GM23248 (cell line): Measurements from ENCODE around the gene PIP5K1C. TPM values are rescaled to one million over a fixed set of nuclear protein-coding genes. Genes with fewer than 3 reads are reported as not detected.

Source experiments
- DNase-seq: peaks from one replicate; pipeline ENCODE4 v3.0.0-alpha.2; 2015
- H2AFZ ChIP-seq: fragments of 200-600 bp; sonication (generic); 2 replicates; pipeline ENCODE4 v1.6.1; 2016; ENCODE audit warnings: antibody characterized with exemption
- H3F3A ChIP-seq: fragments of 200-600 bp; sonication (generic); 2 replicates; pipeline ENCODE4 v1.6.1; 2016; ENCODE audit warnings: mild to moderate bottlenecking, antibody characterized with exemption, mixed run types; ENCODE audit not compliant: insufficient read depth
- H3K27ac ChIP-seq: fragments of 200-600 bp; sonication (generic); 2 replicates; pipeline ENCODE4 v1.5.1; 2016; ENCODE audit warnings: mild to moderate bottlenecking
- H3K27me3 ChIP-seq: fragments of 200-600 bp; sonication (generic); replicated peaks from 2 replicates; pipeline ENCODE4 v1.6.1; 2016; ENCODE audit warnings: mild to moderate bottlenecking; ENCODE audit not compliant: insufficient read depth
- H3K36me3 ChIP-seq: fragments of 200-600 bp; sonication (generic); 2 replicates; pipeline ENCODE4 v1.6.1; 2016; ENCODE audit warnings: low read depth, mild to moderate bottlenecking
- H3K4me1 ChIP-seq: fragments of 200-600 bp; sonication (generic); 2 replicates; pipeline ENCODE4 v1.6.1; 2016; ENCODE audit warnings: mild to moderate bottlenecking; ENCODE audit not compliant: insufficient read depth
- H3K4me2 ChIP-seq: fragments of 200-600 bp; sonication (generic); one replicate; pipeline ENCODE4 v1.6.1; 2016; ENCODE audit warnings: mild to moderate bottlenecking; ENCODE audit not compliant: unreplicated experiment
- H3K4me3 ChIP-seq: fragments of 200-600 bp; sonication (generic); 2 replicates; pipeline ENCODE4 v1.5.1; 2016; ENCODE audit warnings: mild to moderate bottlenecking
- H3K79me2 ChIP-seq: fragments of 200-600 bp; sonication (generic); 2 replicates; pipeline ENCODE4 v1.6.1; 2016; ENCODE audit warnings: mild to moderate bottlenecking; ENCODE audit not compliant: insufficient read depth
- H3K9ac ChIP-seq: fragments of 200-600 bp; sonication (generic); 2 replicates; pipeline ENCODE4 v1.6.1; 2016; ENCODE audit warnings: mild to moderate bottlenecking
- H3K9me2 ChIP-seq: fragments of 200-600 bp; sonication (generic); 2 replicates; pipeline ENCODE4 v1.6.1; 2016; ENCODE audit warnings: mixed run types, mild to moderate bottlenecking, moderate library complexity; ENCODE audit not compliant: insufficient read depth
- H3K9me3 ChIP-seq: fragments of 200-600 bp; sonication (generic); one replicate; pipeline ENCODE4 v1.6.1; 2017; ENCODE audit warnings: low read depth
- H4K20me1 ChIP-seq: fragments of 200-600 bp; sonication (generic); 2 replicates; pipeline ENCODE4 v1.6.0; 2016; ENCODE audit not compliant: insufficient read depth
- EZH2 ChIP-seq: fragments of 200-600 bp; sonication (generic); IDR thresholded peaks from 2 replicates; pipeline ENCODE4 v1.6.1; 2018; ENCODE audit warnings: antibody characterized with exemption, mild to moderate bottlenecking; ENCODE audit not compliant: insufficient read depth, poor library complexity, severe bottlenecking
- EZH2phosphoT487 ChIP-seq: fragments of 200-600 bp; sonication (generic); IDR thresholded peaks from 2 replicates; pipeline ENCODE4 v1.6.1; 2018; ENCODE audit warnings: antibody characterized with exemption, moderate library complexity, mild to moderate bottlenecking, low read depth; ENCODE audit not compliant: insufficient read depth
- WGBS, 2 experiments: methylation state at CpG; one replicate each; pipeline ENCODE4 v1.1.6; 2015 to 2017; ENCODE audit warnings: low lambda C conversion rate in 2 of 2, low coverage in 1 of 2; ENCODE audit errors: missing lambda C conversion rate in 2 of 2; 5-methylcytosine and 5-hydroxymethylcytosine counted together
- in situ Hi-C: fragments of 300-500 bp; cut with MboI; formaldehyde crosslinking; loops from 2 replicates; pipeline ENCODE4 v1.15.0; 2020
- polyA plus RNA-seq: library from polyadenylated mRNA; unstranded; fragments of >200 nt; fragmentation: Nextera tagmentation; extraction: Ambion mirVana; gene quantifications from 2 replicates; pipeline ENCODE4 v1.2.1, GENCODE V29; 2016
- total RNA-seq: library from RNA; depleted of rRNA; stranded (reverse); fragments of >200 nt; shearing (Covaris generic); gene quantifications from 2 replicates; pipeline ENCODE4 v1.2.3, GENCODE V29; 2014

Gene PIP5K1C
- total and polyA plus RNA-seq, 2 experiments from 2014 or later, result 31.2 to 34.0 TPM

DNA sequence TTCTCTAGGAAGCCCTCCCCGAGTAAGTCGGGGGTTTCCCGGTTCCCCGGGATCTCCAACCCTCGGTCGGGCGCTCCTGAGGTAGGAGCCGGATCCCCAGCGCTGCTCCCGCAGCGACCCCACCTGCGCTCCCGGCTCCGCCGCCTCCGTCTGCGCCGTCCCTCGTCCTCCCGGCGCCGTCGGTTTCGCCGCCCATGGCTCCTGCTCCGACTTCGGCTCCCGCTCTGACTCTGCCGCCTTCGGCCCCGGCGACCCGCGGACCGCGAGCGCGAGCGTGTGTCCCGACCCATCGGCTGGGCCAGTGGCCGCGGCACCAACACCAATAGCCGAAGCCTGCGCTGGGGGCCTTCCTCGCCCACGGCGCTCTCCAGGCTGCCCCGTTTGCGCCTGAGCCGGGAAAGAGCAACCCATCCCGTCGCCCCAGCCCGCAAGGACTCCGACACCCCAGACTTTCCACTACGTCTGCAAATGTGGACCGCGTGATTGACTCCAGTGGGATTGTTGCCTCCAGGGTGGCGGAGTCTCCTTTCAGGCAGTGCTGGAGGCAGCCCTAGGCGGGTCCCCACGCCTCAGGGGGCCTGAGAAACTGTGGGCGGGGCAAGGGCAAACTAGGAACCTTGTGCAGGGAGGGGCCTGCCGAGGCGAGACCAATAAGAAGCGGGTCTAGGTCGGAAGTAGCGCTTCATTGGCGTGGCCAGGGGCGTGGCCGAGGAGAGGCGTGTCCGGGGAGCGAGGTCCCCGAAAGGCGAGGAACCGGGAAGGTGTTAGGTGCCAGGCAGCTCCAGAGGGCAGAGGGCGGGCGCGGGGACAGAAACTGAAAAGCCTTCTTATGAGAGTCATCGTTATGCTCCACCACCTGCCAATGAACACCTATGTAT lies 73.6 kb downstream of the PIP5K1C start, which contains the start of gene CACTIN:
Gene CACTIN, minus strand, starts transcription at position 318 of the 878 bp plus-strand sequence. Its CDS starts 28 bp downstream, at position 290.
- in situ Hi-C loops, result no loop called here
- H3K79me2 ChIP-seq, result peaks cover 39% of the 10 kb centered on the region
- WGBS, 2 experiments, result 0 to 1% methylated on average over 71 to 72 of the region's 80 CpGs

GRCh38 chr19:3625996-3626472 lies 74.2 kb downstream of the PIP5K1C start:
- Histone ChIP-seq H3F3A (no peaks in the 10 kb centered on the region), H3K36me3 (no peaks in the 10 kb centered on the region), H3K9me3 (no peaks in the 10 kb centered on the region), H3K9ac (peak overlapping the region; percentile 89), H3K4me3 (peak overlapping the region; percentile 95), H3K27ac (peak overlapping the region; percentile 78), H3K27me3 (no peaks in the 10 kb centered on the region), H3K79me2 (peaks cover 39% of the 10 kb centered on the region), H2AFZ (peak overlapping the region; percentile 69), H4K20me1 (no peaks in the 10 kb centered on the region), H3K9me2 (no peaks in the 10 kb centered on the region), H3K4me2 (peak overlapping the region; percentile 80), H3K4me1 (peaks cover 8% of the 10 kb centered on the region)
- peak; percentile 58 for DNase-seq
- in situ Hi-C loops, result no loop called here
- TF ChIP-seq EZH2phosphoT487 (no peak), EZH2 (no peak)
- 1 to 2% methylated on average over 21 of the region's 21 CpGs for WGBS, 2 experiments

More for the DNA sequence above, 73.6 kb downstream of the PIP5K1C start, which contains the start of gene CACTIN:
- Histone ChIP-seq H3K4me2 (peak within 1 kb of the TSS; percentile 80), H3K27me3 (no peaks in the 10 kb centered on the region), H3K36me3 (no peaks in the 10 kb centered on the region), H3K27ac (peak within 1 kb of the TSS; percentile 78), H3F3A (no peaks in the 10 kb centered on the region), H3K9me3 (no peaks in the 10 kb centered on the region), H3K9ac (peak within 1 kb of the TSS; percentile 89), H3K4me1 (peaks cover 8% of the 10 kb centered on the region), H3K9me2 (no peaks in the 10 kb centered on the region), H2AFZ (peak within 1 kb of the TSS; percentile 69), H3K4me3 (peak within 1 kb of the TSS; percentile 95), H4K20me1 (no peaks in the 10 kb centered on the region)
- peak; percentile 100 for DNase-seq
- no peak for TF ChIP-seq EZH2
- TF ChIP-seq EZH2phosphoT487, result no peak

GRCh38 chr19:3623716-3624115 lies 76.6 kb downstream of the PIP5K1C start:
- in situ Hi-C loops, result loop anchor here (25.0 kb wide), 1 partner anchor 311 kb away; no protein-coding TSS in a partner anchor

DNA sequence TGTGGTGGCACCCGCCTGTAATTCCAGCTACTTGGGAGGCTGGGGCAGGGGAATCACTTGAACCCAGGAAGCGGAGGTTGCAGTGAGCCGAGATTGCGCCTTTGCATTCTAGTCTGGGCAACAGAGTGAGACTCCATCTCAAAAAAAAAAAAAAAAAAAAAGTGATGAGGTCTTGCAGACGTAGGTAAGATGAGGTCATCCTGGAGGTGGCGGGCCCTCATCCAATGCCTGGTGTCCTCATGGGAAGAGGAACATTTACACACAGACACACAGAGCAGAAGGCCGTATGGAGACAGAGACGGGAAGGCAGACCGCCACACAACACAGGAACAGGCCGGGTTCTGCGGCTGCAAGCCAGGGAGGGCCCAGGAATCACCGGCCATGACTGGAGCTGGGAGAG lies 78.0 kb downstream of the PIP5K1C start:
- no peak overlapping the region for H2AFZ ChIP-seq
- no peaks in the 10 kb centered on the region for H3K9me2 ChIP-seq
- no peak overlapping the region for H3K27ac ChIP-seq
- no peaks in the 10 kb centered on the region for H3K9me3 ChIP-seq
- H3K4me3 ChIP-seq, result no peak overlapping the region
- no peak for TF ChIP-seq EZH2phosphoT487
- no peak for TF ChIP-seq EZH2
- 86 to 87% methylated on average over 12 of the region's 12 CpGs for WGBS, 2 experiments
- no peaks in the 10 kb centered on the region for H4K20me1 ChIP-seq
- no peak overlapping the region for H3K4me2 ChIP-seq
- no peak overlapping the region for H3K9ac ChIP-seq
- DNase-seq, result no peak
- no peaks in the 10 kb centered on the region for H3K27me3 ChIP-seq
- no peaks in the 10 kb centered on the region for H3K36me3 ChIP-seq
- H3K4me1 ChIP-seq, result peaks cover 8% of the 10 kb centered on the region
- H3F3A ChIP-seq, result no peaks in the 10 kb centered on the region
- peaks cover 39% of the 10 kb centered on the region for H3K79me2 ChIP-seq
- in situ Hi-C loops, result loop anchor here (25.0 kb wide), 1 partner anchor 310 kb away; no protein-coding TSS in a partner anchor

More at GRCh38 chr19:3623716-3624115, 76.6 kb downstream of the PIP5K1C start:
- Histone ChIP-seq H3K27ac (no peak overlapping the region), H3K4me3 (no peak overlapping the region), H4K20me1 (no peaks in the 10 kb centered on the region), H3K4me2 (no peak overlapping the region), H3F3A (no peaks in the 10 kb centered on the region), H3K9me3 (no peaks in the 10 kb centered on the region), H3K9ac (no peak overlapping the region), H3K27me3 (no peaks in the 10 kb centered on the region), H3K79me2 (peaks cover 39% of the 10 kb centered on the region), H3K36me3 (no peaks in the 10 kb centered on the region), H2AFZ (no peak overlapping the region), H3K9me2 (no peaks in the 10 kb centered on the region), H3K4me1 (peaks cover 8% of the 10 kb centered on the region)
- 92 to 97% methylated on average over 34 of the region's 34 CpGs for WGBS, 2 experiments
- TF ChIP-seq EZH2 (no peak), EZH2phosphoT487 (no peak)
- no peak for DNase-seq
